RWPE2 (cell line): ENCODE data around the gene CHD9.

Experiments used
- ATAC-seq: fragments of 200-7000 bp; cut with Tn5 transposase; 3 replicates; pipeline ENCODE4 v1.9.1; 2021; ENCODE audit warnings: low read depth
- DNase-seq: peaks from one replicate; pipeline ENCODE4 v3.0.0-alpha.2; 2020; ENCODE audit warnings: low spot score
- H3K27ac ChIP-seq: fragments of 450-650 bp; 2 replicates; pipeline ENCODE4 v1.5.1; 2017; ENCODE audit warnings: mild to moderate bottlenecking; ENCODE audit not compliant: poor library complexity, severe bottlenecking
- H3K27me3 ChIP-seq: fragments of 250-450 bp; sonication (Bioruptor Pico); 2 replicates; pipeline ENCODE4 v1.5.1; 2021; ENCODE audit warnings: mild to moderate bottlenecking, moderate library complexity; ENCODE audit not compliant: insufficient read depth, poor library complexity, severe bottlenecking
- H3K36me3 ChIP-seq: fragments of 250-450 bp; sonication (Bioruptor Pico); 2 replicates; pipeline ENCODE4 v1.5.1; 2020; ENCODE audit warnings: low read depth, mild to moderate bottlenecking, moderate library complexity
- H3K4me1 ChIP-seq: fragments of 250-450 bp; sonication (Bioruptor Pico); 2 replicates; pipeline ENCODE4 v1.5.1; 2021; ENCODE audit warnings: mild to moderate bottlenecking, moderate library complexity; ENCODE audit not compliant: insufficient read depth, poor library complexity, severe bottlenecking
- H3K4me3 ChIP-seq: fragments of 250-450 bp; sonication (Bioruptor Pico); 2 replicates; pipeline ENCODE4 v1.5.1; 2021; ENCODE audit warnings: mild to moderate bottlenecking, moderate library complexity; ENCODE audit not compliant: severe bottlenecking
- H3K9me3 ChIP-seq: fragments of 250-450 bp; sonication (Bioruptor Pico); 2 replicates; pipeline ENCODE4 v1.5.1; 2021; ENCODE audit warnings: mild to moderate bottlenecking, moderate library complexity; ENCODE audit not compliant: severe bottlenecking
- TF ChIP-seq, protein P1 (sequence below): fragments of 450-650 bp; IDR thresholded peaks from one replicate; pipeline ENCODE4 v1.5.1; 2017; ENCODE audit warnings: mild to moderate bottlenecking, moderate library complexity; ENCODE audit not compliant: poor library complexity, severe bottlenecking

CHD9 gene

DNA sequence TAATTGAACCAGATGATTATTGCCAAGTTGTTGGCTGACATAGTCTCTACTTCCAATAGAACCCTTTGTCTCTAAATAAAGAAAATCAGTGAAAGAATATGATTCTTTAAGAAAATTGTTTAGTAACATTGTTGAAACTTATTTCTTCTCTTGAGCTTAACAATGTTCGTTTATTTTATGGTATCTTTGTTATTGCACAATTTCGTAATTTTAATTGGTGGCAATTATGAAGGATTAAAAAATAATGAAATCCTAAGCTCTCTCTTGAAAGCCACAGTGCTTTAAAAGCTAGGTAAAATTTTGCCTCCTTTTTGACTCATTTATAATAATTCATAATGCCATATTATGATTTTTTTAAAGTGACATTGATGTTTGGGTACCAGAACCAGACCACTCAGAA is 230.4 kb downstream of the CHD9 start:
- no peaks in the 10 kb centered on the region for H3K27me3 ChIP-seq
- TF ChIP-seq, protein P1, sequence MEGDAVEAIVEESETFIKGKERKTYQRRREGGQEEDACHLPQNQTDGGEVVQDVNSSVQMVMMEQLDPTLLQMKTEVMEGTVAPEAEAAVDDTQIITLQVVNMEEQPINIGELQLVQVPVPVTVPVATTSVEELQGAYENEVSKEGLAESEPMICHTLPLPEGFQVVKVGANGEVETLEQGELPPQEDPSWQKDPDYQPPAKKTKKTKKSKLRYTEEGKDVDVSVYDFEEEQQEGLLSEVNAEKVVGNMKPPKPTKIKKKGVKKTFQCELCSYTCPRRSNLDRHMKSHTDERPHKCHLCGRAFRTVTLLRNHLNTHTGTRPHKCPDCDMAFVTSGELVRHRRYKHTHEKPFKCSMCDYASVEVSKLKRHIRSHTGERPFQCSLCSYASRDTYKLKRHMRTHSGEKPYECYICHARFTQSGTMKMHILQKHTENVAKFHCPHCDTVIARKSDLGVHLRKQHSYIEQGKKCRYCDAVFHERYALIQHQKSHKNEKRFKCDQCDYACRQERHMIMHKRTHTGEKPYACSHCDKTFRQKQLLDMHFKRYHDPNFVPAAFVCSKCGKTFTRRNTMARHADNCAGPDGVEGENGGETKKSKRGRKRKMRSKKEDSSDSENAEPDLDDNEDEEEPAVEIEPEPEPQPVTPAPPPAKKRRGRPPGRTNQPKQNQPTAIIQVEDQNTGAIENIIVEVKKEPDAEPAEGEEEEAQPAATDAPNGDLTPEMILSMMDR = no peak
- H3K4me3 ChIP-seq = no peak overlapping the region
- H3K4me1 ChIP-seq = no peaks in the 10 kb centered on the region
- DNase-seq (no peak), ATAC-seq (no peak)
- H3K27ac ChIP-seq = no peak overlapping the region
- no peaks in the 10 kb centered on the region for H3K9me3 ChIP-seq
- peaks cover 91% of the 10 kb centered on the region for H3K36me3 ChIP-seq

DNA sequence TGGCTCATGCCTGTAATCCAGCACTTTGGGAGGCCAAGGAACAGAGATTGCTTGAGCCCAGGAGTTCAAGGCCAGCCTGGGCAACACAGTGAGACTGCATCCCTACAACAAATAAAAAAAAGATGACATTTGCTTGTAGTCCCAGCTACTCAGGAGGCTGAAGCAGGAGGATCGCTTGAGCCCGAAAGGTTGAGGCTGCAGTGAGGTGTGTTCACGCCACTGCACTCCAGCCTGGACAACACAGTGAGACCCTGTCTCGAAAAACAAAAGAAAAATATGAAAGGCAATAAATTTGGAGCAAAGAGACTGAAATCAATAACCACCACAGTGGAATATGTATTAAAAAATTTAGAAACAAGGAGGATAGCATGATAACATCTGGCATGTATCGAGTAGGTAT is 235.7 kb downstream of the CHD9 start:
- Histone ChIP-seq H3K27me3 (no peaks in the 10 kb centered on the region), H3K4me3 (no peak overlapping the region), H3K27ac (no peak overlapping the region), H3K4me1 (peaks cover 3% of the 10 kb centered on the region), H3K9me3 (no peaks in the 10 kb centered on the region), H3K36me3 (peaks cover 100% of the 10 kb centered on the region)
- TF ChIP-seq, protein P1 = no peak
- DNase-seq (no peak), ATAC-seq (no peak)

DNA sequence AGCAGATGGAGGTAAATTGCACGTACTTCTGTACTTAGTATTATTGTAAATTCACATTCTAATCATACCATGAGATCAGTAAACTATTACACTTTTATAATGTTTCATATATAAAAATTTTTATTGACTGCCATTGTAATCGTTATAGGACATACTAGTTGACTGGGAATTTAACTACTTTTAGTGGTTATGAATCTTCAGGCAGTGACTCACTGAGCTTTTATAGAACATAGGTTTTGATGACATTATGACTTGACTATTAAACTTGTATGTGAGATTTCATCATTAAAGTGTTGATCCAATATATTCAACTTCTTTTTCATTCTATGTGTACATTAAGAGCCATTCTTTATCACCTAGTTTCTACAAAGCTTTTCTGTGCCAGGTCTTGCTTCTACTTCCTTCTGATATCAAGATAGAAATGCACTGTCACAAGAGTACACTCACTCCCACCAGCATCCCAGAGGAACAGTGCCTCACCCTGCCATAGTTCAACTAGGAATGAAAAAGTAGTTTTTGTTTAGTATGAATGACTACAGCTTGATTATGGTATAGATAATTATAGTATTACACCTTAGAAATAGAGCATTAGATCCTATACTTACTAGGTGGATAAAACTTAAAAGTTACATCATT is 237.1 kb downstream of the CHD9 start:
- H3K36me3 ChIP-seq = peaks cover 98% of the 10 kb centered on the region
- TF ChIP-seq, protein P1 = no peak

DNA sequence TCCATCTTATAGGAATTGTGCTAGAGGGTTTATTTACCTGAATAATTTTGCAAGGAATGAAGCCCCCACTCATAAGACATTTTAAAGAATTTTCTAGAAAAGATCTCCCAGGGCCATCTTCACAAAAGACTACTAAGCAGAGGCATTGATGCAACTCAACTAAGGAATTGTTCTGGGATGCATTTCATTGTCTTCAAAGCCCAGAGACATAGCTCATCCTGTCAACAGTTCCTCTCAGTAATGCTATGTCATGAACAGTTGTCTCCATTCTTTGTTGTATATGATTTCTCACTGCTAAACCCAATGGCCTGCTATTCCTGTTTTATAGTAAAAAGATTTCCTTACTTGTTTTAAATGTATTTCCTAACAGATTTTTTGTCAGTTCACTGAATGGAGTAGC is 242.7 kb downstream of the CHD9 start:
- no peak overlapping the region for H3K27ac ChIP-seq
- no peaks in the 10 kb centered on the region for H3K9me3 ChIP-seq
- ATAC-seq (no peak), DNase-seq (no peak)
- peaks cover 88% of the 10 kb centered on the region for H3K36me3 ChIP-seq
- TF ChIP-seq, protein P1 = no peak
- no peaks in the 10 kb centered on the region for H3K27me3 ChIP-seq
- H3K4me3 ChIP-seq = no peak overlapping the region
- no peaks in the 10 kb centered on the region for H3K4me1 ChIP-seq

More for the DNA sequence above, 237.1 kb downstream of the CHD9 start:
- no peak overlapping the region for H3K27ac ChIP-seq
- peaks cover 3% of the 10 kb centered on the region for H3K4me1 ChIP-seq
- no peak for ATAC-seq
- H3K4me3 ChIP-seq = no peak overlapping the region
- no peak for DNase-seq
- H3K9me3 ChIP-seq = no peaks in the 10 kb centered on the region
- no peaks in the 10 kb centered on the region for H3K27me3 ChIP-seq

DNA sequence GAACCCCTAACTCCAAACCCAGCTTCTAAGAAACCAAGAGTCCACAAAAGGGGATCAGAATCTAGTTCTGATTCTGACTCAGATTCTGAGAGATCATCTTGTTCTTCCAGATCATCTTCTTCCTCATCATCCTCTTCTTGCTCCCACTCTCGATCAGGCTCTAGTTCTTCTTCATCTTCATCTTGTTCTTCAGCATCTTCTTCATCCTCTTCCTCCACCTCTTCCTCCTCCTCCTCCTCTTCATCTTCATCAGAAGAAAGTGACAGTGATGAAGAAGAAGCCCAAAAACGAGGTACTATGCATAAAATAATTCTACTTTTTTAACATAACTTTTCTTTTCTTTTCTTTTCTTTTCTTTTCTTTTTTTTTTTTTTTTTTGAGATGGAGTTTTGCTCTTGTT is 249.5 kb downstream of the CHD9 start:
- no peak for ATAC-seq
- DNase-seq = no peak
- Histone ChIP-seq H3K27ac (no peak overlapping the region), H3K9me3 (no peaks in the 10 kb centered on the region), H3K27me3 (no peaks in the 10 kb centered on the region), H3K4me3 (no peak overlapping the region), H3K36me3 (peaks cover 88% of the 10 kb centered on the region), H3K4me1 (no peaks in the 10 kb centered on the region)
- TF ChIP-seq, protein P1 = no peak
